Fibroblast of villous mesenchyme (primary cell): Measurements from ENCODE around the gene SLC16A8. TPM values are rescaled to one million over a fixed set of nuclear protein-coding genes. Genes with fewer than 3 reads are reported as not detected.

Experiments
- DNase-seq: peaks from one replicate; pipeline ENCODE4 v3.0.0-alpha.2; 2010; ENCODE audit warnings: low read depth
- H3K4me3 ChIP-seq: 2 replicates; pipeline ENCODE4 v1.5.1; 2011; ENCODE audit warnings: low read depth, mild to moderate bottlenecking, low read length
- total RNA-seq: library from RNA; depleted of rRNA; stranded (reverse); fragments of >200 nt; gene quantifications from 2 replicates; pipeline ENCODE4 v1.2.3, GENCODE V29; 2012
- TF ChIP-seq, protein P1 (sequence below): IDR thresholded peaks from 2 replicates; pipeline ENCODE4 v1.5.1; 2012; ENCODE audit warnings: low read depth, mild to moderate bottlenecking, low read length; ENCODE audit not compliant: insufficient read depth

Gene SLC16A8, protein sequence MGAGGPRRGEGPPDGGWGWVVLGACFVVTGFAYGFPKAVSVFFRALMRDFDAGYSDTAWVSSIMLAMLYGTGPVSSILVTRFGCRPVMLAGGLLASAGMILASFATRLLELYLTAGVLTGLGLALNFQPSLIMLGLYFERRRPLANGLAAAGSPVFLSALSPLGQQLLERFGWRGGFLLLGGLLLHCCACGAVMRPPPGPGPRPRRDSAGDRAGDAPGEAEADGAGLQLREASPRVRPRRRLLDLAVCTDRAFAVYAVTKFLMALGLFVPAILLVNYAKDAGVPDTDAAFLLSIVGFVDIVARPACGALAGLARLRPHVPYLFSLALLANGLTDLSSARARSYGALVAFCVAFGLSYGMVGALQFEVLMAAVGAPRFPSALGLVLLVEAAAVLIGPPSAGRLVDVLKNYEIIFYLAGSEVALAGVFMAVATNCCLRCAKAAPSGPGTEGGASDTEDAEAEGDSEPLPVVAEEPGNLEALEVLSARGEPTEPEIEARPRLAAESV
- total RNA-seq, result under 0.01 TPM in 1 of 2 replicates, not detected in the other

DNA sequence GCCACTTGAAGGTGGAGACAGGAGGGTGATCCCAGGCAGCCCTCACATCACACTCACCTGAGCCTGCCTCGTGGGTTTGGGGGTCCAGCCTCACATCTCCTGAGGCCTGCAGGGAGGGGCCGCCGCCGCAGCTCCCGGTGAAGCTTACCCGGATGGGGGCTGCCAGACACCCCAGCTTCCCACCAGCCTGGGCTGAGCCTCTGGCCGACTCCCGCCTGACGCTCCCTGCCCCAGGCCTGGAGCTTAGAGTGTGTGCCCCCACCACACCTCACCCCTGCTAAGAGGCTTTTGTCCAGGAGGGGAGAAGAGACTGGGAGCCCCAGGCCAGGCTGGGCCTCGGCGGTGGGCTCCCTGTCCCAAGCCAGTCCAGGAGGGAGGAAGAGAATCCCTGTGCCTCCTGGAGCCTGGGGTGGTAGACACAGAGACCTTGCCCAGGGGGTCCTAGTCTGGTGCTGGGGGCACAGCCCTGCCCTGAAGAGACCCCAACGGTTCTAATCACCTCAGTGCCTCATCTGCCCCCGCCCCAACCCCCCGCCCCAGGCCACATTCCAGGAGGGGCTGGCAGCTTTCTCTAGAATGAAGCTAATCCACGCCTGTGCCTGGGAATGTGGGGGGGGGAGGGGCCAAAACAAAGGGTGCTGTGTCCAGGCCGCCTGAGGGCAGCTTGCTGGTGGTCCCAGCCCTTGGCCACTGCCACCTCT, at the start of gene SLC16A8:
TSS of gene SLC16A8 (minus strand) at position 254 of the 701 bp plus-strand sequence. CDS start 1,311 bp downstream, outside the sequence.
- no peak for DNase-seq
- H3K4me3 ChIP-seq, result no peak within 1 kb of the TSS
- TF ChIP-seq, protein P1, sequence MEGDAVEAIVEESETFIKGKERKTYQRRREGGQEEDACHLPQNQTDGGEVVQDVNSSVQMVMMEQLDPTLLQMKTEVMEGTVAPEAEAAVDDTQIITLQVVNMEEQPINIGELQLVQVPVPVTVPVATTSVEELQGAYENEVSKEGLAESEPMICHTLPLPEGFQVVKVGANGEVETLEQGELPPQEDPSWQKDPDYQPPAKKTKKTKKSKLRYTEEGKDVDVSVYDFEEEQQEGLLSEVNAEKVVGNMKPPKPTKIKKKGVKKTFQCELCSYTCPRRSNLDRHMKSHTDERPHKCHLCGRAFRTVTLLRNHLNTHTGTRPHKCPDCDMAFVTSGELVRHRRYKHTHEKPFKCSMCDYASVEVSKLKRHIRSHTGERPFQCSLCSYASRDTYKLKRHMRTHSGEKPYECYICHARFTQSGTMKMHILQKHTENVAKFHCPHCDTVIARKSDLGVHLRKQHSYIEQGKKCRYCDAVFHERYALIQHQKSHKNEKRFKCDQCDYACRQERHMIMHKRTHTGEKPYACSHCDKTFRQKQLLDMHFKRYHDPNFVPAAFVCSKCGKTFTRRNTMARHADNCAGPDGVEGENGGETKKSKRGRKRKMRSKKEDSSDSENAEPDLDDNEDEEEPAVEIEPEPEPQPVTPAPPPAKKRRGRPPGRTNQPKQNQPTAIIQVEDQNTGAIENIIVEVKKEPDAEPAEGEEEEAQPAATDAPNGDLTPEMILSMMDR, result no peak

DNA sequence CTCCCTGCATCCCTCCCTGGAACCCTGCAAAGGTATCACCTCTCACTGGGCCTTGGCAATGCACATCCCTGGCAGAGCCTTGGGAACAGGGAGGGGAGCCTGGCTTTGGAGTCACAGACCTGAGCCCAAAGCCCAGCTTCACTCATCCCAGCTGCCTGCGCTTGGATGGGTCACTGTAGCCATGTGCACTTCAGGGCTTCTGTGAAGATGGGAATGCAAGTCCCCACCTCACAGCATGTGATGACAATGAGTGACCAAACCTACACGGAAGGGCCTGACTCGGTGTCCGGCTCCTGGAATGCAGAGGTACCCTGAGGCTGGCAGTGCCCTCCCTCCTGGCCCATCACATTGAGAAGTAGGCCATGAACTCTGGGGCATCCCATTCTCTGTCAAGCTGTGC, 49.3 kb upstream of the SLC16A8 start:
- TF ChIP-seq, protein P1, result no peak

DNA sequence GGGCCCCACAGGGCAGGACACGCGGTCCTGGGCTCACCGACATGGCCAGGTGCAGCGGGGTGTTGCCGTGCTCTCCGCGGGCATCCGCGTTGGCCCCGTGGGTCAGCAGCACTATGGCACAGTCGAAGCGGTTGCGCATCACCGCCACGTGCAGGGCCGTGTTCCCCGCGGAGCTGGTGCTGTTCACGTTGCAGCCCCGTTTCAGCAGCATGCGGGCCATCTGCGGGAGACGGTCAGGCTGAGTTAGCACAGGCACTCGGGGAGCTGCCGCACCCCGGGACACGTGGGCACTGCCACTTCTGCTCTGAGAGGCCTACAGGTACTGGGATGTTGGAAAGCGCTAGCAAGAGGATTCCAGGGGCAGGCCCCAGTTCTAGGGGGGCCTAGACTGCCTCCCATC, 48.8 kb upstream of the SLC16A8 start:
- DNase-seq, result no peak
- TF ChIP-seq, protein P1, result no peak
- H3K4me3 ChIP-seq, result no peak overlapping the region

More for the DNA sequence above, 49.3 kb upstream of the SLC16A8 start:
- no peak overlapping the region for H3K4me3 ChIP-seq
- no peak for DNase-seq

DNA sequence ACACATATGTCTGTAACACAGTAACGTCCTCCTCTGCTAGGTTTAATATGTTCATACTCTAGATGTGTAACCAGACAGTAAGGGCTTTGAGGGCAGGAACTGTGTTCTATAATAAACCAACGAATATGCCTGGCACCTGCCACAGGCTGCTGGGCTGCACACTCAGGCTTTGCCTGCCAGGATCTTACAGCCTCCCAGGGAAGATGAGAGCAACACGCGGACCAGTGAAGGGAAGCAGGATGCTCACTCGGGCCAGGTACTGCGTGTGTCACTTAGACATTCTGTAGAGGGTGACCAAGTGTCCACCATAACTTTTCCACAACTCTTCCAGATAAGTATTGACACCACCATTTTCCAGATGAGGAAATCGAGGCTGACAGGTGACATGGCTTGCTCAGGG, 48.2 kb upstream of the SLC16A8 start:
- TF ChIP-seq, protein P1, result no peak
- H3K4me3 ChIP-seq, result no peak overlapping the region
- DNase-seq, result no peak

DNA sequence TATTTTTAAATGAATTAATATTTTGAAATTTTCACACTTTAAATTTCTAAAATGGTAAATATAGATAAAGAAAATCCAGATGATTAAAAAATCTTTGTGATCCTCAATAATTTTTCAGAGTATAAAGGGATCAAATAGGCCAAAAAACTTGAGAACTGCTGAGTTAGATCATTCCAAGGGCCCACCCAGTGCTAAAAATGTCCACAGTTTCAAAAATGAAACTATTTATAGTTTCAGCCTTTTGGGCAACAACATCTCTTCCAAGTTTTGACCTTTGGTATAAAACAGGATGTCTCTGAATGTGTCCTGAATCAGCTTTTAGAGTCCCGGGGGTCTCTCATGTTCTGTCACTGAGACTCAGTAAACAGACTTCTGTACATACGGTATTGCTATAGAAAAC, 47.4 kb upstream of the SLC16A8 start:
- TF ChIP-seq, protein P1, result no peak
- H3K4me3 ChIP-seq, result no peak overlapping the region
- peak; percentile 6 for DNase-seq

DNA sequence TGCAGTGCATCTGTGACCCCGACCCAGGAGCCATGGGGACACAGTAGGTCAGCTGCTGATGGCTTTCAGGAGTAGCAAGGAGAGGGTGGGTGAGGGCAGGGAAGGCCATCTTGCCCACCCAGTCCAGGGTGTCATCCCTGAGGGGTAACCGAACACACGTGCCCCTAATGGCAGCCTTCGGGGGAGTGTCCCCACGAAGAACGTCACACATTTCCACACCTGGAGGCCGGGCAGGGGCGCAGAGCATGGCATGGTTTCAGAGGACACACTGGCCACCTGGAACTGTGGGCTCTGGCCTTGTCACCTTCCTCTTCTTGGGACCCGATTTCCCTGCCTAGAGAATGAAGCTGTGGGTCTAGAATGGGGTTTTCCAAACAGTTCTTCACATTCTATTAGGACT, 45.9 kb upstream of the SLC16A8 start:
- DNase-seq, result no peak
- TF ChIP-seq, protein P1, result no peak
- H3K4me3 ChIP-seq, result no peak overlapping the region
